HG03025 (cell line): ENCODE results near the gene GBGT1.

Source experiments
- ATAC-seq: cut with Tn5 transposase; IDR thresholded peaks from one replicate; pipeline ENCODE4 v1.9.1; 2021; ENCODE audit warnings: mild to moderate bottlenecking, moderate library complexity; ENCODE audit not compliant: unreplicated experiment, low FRiP score

GBGT1 gene

GRCh38 chr9:133104718-133105460 is 58.8 kb downstream of the GBGT1 start:
- ATAC-seq, result no peak

DNA sequence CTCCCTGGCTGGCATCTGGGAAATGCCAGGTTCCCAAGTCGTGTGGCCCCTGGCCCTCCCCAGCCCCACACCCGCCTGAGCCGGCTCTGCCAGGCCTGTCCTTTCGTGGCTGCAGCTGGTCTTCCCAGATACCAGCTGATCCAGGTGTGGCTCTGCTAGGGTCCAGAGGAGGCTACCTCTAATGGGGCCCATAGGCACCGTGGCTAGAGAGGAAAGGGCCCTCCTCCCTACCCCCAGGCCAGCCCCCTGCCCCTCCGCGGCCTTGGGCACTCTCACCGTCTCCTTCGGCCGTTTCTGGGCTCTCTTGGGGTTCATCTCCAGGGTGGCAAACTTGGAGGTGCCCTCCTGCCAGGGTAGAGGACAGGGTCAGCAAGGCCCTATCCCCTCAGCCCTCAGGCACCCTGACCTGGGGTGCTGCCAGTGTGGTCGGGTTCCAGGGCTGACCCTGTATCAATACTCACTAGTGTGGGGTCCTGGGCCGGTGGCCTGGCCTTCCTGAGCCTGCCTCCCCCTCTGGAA is 59.7 kb downstream of the GBGT1 start:
- no peak for ATAC-seq

- ATAC-seq, result no peak
Observed at GRCh38 chr9:133103183-133103986, 60.3 kb downstream of the GBGT1 start.
